HG03575 (cell line): ENCODE data around the gene MMP24OS.
"Not testable (repeated sequence)": the region's sequence is repeated elsewhere in the genome, so short reads cannot be mapped to it uniquely, and the experiment has no call there.

Experiments used
- ATAC-seq: cut with Tn5 transposase; IDR thresholded peaks from one replicate; pipeline ENCODE4 v1.9.1; 2021; ENCODE audit not compliant: unreplicated experiment, insufficient number of reproducible peaks, low FRiP score; ENCODE audit errors: extremely low read depth

The MMP24OS gene

GRCh38 chr20:35262731-35263531, 15.0 kb downstream of the MMP24OS start:
- not testable (repeated sequence) for ATAC-seq

- not testable (repeated sequence) for ATAC-seq
These were observed 15.6 kb downstream of the MMP24OS start for GRCh38 chr20:35262321-35262720.

GRCh38 chr20:35260426-35260825, 17.5 kb downstream of the MMP24OS start:
- ATAC-seq = no peak

GRCh38 chr20:35257175-35257909, 20.6 kb downstream of the MMP24OS start:
- no peak for ATAC-seq

- no peak for ATAC-seq
These were observed 23.4 kb downstream of the MMP24OS start for GRCh38 chr20:35254448-35254999.

GRCh38 chr20:35253010-35253409, 24.9 kb downstream of the MMP24OS start:
- ATAC-seq = no peak

- not testable (repeated sequence) for ATAC-seq
These were observed 25.3 kb downstream of the MMP24OS start for GRCh38 chr20:35252598-35252997.

GRCh38 chr20:35252037-35252461, 25.9 kb downstream of the MMP24OS start:
- no peak for ATAC-seq

- no peak for ATAC-seq
These were observed 26.3 kb downstream of the MMP24OS start for GRCh38 chr20:35251613-35251940.

GRCh38 chr20:35248641-35249475, 29.1 kb downstream of the MMP24OS start:
- no peak for ATAC-seq

- ATAC-seq = no peak
These were observed 31.2 kb downstream of the MMP24OS start for GRCh38 chr20:35246723-35247122.

- no peak for ATAC-seq
These were observed 33.9 kb downstream of the MMP24OS start for GRCh38 chr20:35243986-35244385.

- no peak for ATAC-seq
These were observed 34.6 kb downstream of the MMP24OS start for GRCh38 chr20:35243317-35243716.

GRCh38 chr20:35240811-35241293, 37.1 kb downstream of the MMP24OS start:
- no peak for ATAC-seq

GRCh38 chr20:35240083-35240810, 37.7 kb downstream of the MMP24OS start:
- no peak for ATAC-seq

GRCh38 chr20:35238735-35239134, 39.2 kb downstream of the MMP24OS start:
- no peak for ATAC-seq

GRCh38 chr20:35238170-35238569, 39.8 kb downstream of the MMP24OS start:
- ATAC-seq = no peak

- ATAC-seq = no peak
These were observed 40.4 kb downstream of the MMP24OS start for GRCh38 chr20:35237486-35237885.
